NCI-H2081 treated with DMSO at 0.1 percent for 48 hours (cell line): ENCODE measurements around the gene PARP15.
"Not testable (repeated sequence)": the region's sequence is repeated elsewhere in the genome, so short reads cannot be mapped to it uniquely, and the experiment has no call there.

ENCODE experiments used
- DNase-seq: peaks from one replicate; lab custom pipeline; 2025; lab: John Stamatoyannopoulos, UW

The PARP15 gene

DNA sequence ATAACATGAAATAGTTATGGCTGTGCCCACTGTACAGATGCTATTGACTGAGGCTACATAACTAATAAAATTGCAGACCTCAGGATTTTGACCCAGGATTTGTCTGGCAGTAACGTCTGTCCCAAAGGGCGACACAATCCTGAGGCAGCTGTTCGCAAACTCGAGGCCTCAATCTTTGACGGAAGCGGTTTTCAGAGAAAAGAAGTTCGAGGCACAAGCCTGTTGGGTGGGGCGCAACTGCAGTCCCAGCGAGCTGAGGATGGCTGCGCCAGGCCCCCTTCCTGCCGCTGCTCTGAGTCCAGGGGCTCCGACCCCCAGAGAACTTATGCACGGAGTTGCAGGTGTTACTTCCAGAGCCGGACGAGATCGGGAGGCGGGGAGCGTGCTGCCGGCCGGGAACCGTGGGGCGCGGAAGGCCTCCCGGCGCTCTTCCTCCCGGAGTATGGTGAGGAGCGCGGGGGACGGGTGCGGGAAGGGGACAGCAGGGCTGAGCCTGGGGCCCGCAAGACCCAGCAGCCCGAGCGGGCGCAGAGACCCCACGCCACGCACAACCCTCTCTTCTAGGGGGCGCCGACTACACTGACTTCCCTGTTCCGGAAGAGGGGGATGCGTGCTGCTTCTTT is at the start of gene PARP15:
PARP15 (plus strand) TSS at position 242 of the 623 bp plus-strand sequence; CDS start at position 260, 18 bp downstream.
- DNase-seq = no peak

GRCh38 chr3:122530164-122530563 is 47.3 kb upstream of the PARP15 start:
- no peak for DNase-seq

GRCh38 chr3:122533480-122533879 is 44.0 kb upstream of the PARP15 start:
- no peak for DNase-seq

DNA sequence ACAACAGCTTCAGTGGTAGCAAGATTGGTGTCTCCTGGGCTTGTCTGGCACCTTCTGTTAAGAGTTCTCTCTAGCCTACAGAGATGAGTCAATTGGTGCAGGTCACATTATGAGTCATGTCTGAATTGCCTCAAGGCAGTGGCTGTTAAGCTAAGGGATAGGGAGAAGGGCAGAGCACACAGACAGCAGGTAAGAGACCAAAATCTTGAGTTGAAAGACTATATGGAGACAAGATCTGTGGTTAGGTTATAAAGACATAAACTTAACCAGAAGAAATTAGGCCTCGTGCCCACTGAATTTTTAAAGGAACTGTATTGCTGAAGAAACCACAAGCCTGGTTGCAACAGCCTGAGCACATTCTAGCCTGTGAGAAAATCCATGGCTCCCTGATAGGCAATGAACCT is 43.5 kb upstream of the PARP15 start:
- no peak for DNase-seq

GRCh38 chr3:122535964-122536631 is 41.4 kb upstream of the PARP15 start:
- no peak for DNase-seq

DNA sequence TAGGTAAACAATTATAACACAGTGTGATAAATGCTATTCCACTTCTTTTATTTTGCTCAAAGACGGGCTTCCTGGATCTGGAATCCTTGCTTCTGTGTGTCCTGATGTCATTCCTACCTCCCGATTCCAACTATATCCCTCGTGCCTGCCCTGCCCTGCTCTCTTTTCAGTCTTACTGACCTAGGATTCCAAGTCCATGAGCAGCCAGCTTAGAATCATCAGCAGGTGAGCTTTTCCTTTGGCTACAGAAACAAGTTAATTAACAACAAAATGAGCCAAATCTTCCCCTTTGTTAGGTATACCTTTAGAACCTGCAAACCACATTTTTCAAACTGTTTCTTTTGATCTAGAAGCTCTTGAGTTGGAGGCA is 40.8 kb upstream of the PARP15 start:
- DNase-seq = no peak

DNA sequence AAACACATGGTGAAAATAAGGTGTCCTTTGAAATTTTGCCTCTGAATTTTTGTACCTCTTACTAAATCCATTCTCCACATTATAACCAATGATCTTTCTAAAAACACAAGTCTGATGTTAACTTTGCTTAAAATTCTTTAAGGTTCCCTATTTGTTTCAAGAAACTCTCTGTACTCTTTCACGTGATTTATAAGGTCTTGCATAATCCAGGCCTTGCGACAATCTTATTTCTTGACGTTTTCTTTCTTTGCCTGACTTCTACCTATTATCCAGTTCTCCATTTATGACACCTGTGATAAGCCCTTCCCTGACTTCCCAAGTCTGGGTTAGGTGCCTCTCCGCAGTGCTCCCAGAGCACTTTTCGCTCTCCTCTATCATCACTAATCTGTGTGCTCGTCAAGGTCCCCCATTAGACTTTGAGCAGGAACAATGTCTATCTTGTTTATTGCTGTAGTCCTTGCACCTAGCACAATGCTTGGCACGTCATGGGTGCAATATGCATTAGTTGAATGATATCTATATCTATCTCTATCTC is 38.4 kb upstream of the PARP15 start:
- no peak for DNase-seq

DNA sequence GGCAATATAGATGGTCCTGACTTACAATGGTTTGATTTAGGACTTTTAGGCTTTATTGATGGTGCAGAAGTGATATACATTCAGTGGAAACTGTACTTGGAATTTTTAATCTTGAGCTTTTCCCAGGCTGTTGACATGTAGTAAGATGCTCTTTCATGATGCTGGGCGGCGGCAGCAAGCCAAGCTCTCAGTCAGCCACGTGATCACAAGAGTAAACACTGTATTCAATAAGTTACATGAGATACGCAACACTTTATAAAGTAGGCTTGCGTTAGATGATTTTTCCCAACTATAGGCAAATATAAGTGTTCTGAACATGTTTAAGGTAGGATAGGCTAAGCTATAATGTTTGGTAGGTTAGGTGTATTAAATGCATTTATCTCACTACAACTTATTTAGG is 31.3 kb upstream of the PARP15 start:
- no peak for DNase-seq

DNA sequence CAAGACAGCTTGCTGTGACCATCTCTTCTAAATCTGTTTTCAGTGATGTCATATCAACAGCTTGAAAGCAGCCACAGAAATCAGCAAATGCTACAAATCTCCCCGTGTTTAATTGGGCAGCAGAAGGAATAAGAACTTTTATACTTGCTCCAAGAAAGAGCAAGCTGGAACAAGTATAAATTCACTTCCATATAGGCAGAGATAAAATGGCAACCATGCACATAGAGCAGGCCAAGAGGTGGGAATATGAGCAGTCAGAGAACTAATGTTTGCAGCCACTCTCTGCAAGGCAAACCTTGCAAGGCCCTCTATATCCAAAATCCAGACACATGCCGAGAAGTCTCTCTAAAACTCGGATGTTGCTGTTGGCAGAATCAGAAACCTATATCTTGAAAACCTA is 29.4 kb upstream of the PARP15 start:
- DNase-seq = no peak

- DNase-seq = no peak
Observed at GRCh38 chr3:122548619-122549018, 28.8 kb upstream of the PARP15 start.

GRCh38 chr3:122553171-122553570 is 24.3 kb upstream of the PARP15 start:
- DNase-seq = no peak

DNA sequence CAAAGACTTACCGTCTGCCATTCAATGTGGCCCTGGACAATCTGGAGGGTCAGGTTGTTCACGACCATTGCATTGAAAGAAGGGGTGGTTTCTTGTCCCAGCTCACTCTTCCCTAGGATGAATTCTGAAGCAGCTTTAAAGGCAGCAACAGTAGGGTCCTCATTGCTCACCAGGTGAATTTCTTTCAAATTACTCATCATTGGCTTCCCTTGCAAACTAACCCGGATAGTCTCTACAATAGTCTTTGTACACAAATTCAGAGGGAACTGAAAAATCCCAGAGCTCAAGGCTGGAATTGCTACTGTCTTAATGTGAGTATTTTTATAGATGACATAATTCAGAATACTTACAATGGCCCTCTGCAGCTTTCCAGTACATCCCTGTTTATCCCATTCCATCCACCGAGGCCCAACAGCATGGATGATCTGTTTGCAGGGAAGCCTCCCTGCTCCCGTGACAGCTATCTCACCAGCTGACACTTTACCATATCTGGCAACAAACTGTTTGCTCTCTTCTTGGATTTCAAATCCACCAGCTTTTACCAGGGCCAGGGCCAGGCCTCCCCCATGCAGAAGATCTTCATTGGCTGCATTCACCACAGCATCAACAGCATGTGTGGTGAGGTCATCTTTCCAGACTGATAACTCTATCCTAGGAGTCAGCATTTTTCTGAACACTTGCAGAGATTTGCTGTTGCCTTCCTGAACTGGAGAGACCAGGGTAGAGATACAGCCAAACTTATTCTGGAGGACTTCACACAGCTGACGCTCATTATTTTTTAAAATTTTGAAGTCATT is 22.0 kb upstream of the PARP15 start:
- DNase-seq = no peak

DNA sequence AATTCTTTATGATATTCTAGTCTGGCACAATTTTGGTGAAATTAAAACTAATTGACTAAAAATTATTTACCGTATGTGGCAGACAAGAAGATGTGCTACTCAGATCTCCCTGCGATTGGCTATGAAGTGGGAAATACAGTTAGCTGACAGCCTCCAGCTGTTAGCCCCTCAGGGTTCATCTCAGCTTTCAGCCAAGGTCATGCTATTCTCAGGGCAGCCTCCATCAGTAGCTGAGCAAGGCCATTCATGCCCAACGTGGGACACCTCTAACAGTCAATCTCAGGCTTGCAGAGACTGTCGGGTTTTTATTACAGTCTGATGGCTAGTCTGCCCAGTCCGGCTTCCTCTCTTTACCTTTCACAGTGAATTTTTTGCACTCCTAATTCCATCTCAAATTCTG is 20.1 kb upstream of the PARP15 start:
- DNase-seq = no peak

DNA sequence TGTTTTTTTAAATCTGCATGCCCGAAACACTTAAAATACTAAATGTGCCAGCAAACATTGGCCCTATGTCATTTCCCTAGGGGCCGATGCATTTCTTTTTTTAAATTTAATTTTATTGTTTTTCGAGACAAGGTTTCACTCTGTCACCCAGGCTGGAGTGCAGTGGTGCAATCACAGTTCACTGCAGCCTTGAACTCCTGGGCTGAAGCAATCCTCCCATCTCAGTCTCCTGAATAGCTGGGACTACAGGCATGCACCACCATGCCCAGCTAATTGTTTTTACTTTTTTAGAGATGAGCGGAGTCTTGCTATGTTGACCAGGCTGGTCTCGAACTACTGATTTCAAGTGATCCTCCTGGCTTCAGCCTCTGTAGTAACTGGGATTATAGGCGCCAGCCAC is 18.8 kb upstream of the PARP15 start:
- no peak for DNase-seq

GRCh38 chr3:122559906-122560305 is 17.5 kb upstream of the PARP15 start:
- no peak for DNase-seq

- peak; percentile 32 for DNase-seq
Observed at GRCh38 chr3:122560680-122561079, 16.8 kb upstream of the PARP15 start.

DNA sequence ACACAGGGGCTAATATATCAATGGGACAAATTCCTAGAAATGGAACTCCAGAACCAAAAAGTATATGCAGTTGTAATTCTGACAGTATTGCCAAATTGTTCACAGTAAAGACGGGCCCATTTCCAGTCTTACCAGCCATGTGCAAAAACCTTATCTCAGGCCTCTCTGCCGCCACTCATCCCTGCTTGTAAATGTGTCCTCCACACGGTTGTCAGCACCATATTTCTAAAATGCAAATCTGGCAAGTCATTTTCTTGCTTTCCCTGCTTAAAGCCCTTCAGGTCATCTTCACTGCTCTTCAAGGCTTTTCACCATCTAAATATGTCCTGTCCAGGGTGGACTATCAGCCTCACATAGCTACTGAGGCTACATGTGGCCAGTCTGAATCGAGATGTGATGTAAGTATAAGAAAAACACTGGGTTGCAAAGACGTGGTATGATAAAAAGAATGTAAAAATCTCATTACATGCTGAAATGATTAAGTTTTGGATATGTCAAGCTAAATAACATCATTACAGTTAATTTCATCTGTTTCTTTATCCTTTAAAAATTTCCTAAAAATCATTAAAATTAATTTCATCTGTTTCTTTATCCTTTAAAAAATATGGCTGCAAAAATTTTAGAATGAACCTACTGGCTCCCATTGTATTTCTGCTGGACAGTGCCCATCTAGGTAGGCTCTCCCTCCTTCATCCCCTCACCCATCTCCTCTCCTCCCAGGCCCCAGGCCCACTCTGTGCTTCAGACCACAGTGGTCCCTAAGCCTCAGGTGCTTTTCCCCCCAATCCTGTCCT is 14.3 kb upstream of the PARP15 start:
- no peak for DNase-seq

- no peak for DNase-seq
Observed at GRCh38 chr3:122563717-122564025, 13.8 kb upstream of the PARP15 start.

DNA sequence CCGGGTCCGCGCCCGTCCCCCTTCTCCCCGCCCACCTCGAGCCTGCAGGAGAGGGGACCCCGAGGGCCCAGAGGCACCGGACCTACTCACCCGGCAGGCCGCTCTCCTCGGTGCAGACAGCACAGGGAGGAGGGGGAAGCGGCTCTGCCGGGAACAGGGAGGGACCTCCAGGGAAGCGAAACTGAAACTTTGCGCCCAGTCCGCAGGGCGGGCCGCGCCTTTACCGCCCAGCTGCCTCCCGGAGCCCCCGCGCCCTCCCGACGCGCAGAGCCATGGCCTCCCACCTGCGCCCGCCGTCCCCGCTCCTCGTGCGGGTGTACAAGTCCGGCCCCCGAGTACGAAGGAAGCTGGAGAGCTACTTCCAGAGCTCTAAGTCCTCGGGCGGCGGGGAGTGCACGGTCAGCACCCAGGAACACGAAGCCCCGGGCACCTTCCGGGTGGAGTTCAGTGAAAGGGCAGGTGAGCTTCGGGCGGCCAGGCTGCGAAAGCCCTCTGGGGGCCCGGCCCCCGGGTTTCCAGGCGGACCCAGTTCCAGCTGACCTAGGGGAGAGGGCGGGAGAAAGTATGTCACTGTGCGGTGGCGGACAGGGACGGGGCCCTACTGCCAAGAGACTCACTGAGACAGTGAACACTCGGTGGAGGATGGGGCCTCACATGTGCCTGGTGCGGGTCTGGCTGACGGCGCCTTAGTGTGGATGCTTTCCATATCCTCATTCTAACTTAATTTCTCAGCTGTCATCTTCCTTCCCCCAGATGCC is 13.1 kb upstream of the PARP15 start, which contains the start of the genes DTX3L and PARP9:
DTX3L (plus strand) TSS at position 184 of the 758 bp plus-strand sequence; CDS start at position 273, 89 bp downstream.
PARP9 (minus strand) TSS at position 146 of the 758 bp plus-strand sequence. CDS start 4,680 bp downstream, outside the sequence.
- peak; percentile 15 for DNase-seq

GRCh38 chr3:122568131-122568530 is 9.3 kb upstream of the PARP15 start:
- DNase-seq = not testable (repeated sequence)

- DNase-seq = no peak
Observed at GRCh38 chr3:122568755-122569154, 8.7 kb upstream of the PARP15 start.
